GM19395 (cell line): ENCODE data around the gene TMEM106C.

Experiments
- ATAC-seq: cut with Tn5 transposase; IDR thresholded peaks from one replicate; pipeline ENCODE4 v1.9.1; 2021; ENCODE audit warnings: mild to moderate bottlenecking, moderate library complexity; ENCODE audit not compliant: unreplicated experiment

The TMEM106C gene

GRCh38 chr12:47992776-47993175, 29.4 kb downstream of the TMEM106C start:
- no peak for ATAC-seq

DNA sequence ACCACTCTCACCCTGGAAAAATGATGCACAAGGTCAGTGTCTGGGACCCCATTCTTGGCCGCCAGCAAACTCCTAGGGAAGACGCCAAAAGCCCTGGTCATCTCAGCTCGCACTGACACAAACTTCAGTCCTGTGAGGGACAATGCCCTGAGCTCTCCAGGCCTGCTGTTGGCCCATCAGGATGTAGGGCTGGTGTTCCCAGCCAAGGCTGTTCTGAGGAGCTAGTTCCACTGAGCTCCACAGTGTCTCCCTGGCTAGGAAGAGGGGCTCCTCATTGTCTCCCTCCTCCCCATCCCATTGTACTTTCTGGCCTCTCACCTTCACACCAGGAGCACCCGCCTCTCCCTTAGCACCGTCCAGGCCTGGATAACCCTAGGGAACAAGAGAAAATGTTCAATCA, 30.1 kb downstream of the TMEM106C start:
- no peak for ATAC-seq

DNA sequence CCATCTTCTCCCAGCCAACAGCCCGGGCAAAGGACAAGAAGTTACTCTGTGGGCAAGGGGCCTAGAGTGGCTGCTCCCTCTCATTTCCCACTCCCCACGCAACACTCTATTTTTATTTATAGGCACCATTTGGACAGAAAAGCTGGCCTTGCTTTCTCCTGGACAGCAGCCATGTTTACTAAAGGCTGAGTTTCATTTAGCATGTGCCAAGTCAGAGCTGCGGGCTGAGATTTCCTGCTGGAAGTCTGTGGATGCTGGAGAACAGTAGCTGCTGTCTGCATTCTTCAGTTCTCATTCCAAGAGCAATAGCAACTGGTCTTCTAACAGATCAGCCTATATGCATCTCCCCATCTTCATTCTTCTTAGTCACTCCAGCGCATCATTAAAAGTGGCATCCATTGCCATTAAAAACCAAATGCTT, 32.6 kb downstream of the TMEM106C start:
- no peak for ATAC-seq

- ATAC-seq = no peak
These were observed 33.9 kb downstream of the TMEM106C start for GRCh38 chr12:47997321-47997720.

- no peak for ATAC-seq
These were observed 36.4 kb downstream of the TMEM106C start for GRCh38 chr12:47999816-48000215.

GRCh38 chr12:48000878-48001504, 37.6 kb downstream of the TMEM106C start:
- no peak for ATAC-seq

DNA sequence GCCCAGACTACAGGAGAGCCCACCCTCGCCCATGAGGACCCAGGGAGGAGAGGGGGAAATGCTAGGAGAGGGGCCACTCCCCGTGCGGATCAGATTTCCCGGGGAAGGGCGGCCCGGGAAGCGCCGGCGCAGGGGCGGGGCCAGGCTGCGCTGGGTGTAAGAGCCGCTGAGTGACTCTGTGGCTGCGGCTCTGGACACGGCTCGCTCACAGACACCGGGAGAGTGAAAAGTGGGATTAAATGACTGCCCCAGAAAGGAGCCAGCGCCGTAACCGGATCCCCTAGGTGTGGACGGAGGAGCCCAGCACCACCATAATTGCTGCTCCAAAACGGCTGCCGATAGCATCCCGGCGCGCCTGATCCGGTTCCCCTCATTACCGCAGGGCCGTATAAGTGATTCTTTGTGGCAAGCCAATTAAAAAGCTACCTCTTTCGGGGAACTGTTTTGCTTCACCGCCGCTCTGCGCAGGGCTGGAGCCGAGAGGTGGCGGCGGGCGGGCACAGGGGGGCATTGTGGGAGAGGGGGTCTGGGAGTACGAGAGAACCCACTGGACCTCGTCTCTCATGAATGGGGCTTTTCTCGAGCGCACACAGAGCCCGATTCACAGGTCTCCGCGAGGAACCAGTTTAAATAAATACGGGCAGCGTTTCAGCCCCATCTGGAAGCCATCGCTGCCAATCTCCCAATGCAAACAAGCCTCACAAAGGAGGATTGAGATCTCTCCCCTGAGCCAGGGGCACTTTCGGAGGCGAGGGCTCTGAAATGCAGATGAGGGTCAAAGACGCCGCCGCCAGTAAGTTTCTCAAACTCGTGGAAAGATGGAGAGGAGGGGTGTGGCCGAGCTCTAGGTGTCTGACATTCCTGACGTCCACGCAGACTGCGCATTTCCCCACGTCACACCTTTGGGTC, 38.4 kb downstream of the TMEM106C start:
- ATAC-seq = no peak

DNA sequence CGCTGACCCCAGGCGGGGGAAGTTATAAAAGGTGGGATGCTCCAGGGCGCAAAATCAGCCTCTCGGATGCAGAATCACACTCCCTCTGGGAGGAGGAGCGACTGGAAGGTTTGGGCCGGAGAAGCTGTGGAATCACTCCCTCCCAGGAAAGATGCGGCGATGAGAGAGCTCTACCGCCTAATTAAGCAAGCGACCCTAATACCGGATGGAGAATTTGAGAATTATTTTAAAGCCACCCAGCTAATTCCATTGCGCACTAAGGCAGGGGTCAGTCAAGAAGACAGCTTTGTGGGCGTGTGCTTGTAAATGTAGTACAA, 39.0 kb downstream of the TMEM106C start:
- ATAC-seq = no peak

GRCh38 chr12:48002773-48003218, 39.4 kb downstream of the TMEM106C start:
- ATAC-seq = no peak

GRCh38 chr12:48003226-48004052, 40.0 kb downstream of the TMEM106C start:
- ATAC-seq = no peak

GRCh38 chr12:48004053-48004941, 40.9 kb downstream of the TMEM106C start, which contains the start of gene COL2A1:
COL2A1 (minus strand) TSS chr12:48004476; CDS start chr12:48004321, 155 bp downstream.
- no peak for ATAC-seq

- ATAC-seq = no peak
These were observed 41.8 kb downstream of the TMEM106C start for GRCh38 chr12:48005001-48005749.

GRCh38 chr12:48005750-48006021, 42.3 kb downstream of the TMEM106C start:
- no peak for ATAC-seq

GRCh38 chr12:48007206-48007605, 43.8 kb downstream of the TMEM106C start:
- no peak for ATAC-seq

GRCh38 chr12:48008349-48008748, 45.0 kb downstream of the TMEM106C start:
- ATAC-seq = no peak

- ATAC-seq = no peak
These were observed 45.6 kb downstream of the TMEM106C start for GRCh38 chr12:48008950-48009349.

GRCh38 chr12:48009471-48009870, 46.1 kb downstream of the TMEM106C start:
- ATAC-seq = no peak

- ATAC-seq = no peak
These were observed 47.1 kb downstream of the TMEM106C start for GRCh38 chr12:48010366-48010970.

DNA sequence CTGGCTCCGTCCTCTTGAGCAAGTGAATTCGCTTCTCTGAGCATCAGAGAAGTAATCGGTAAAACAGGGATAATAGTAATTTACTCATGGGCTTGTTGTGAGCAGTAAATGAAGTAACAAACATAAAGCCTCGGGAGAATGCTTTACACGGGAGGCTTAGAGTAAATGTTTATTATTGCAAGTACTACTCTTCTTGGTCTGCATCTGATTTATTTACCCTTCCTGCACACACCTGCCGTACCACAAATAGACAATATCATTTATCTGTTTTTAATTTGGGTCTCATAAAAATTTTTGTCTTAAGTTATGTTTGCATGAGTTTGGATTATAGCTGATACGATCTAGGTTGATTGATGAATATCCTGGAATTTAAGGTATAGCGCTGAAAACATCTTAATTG, 48.7 kb downstream of the TMEM106C start:
- ATAC-seq = no peak
